ENCODE data around the gene CETN1.

Gene CETN1

DNA sequence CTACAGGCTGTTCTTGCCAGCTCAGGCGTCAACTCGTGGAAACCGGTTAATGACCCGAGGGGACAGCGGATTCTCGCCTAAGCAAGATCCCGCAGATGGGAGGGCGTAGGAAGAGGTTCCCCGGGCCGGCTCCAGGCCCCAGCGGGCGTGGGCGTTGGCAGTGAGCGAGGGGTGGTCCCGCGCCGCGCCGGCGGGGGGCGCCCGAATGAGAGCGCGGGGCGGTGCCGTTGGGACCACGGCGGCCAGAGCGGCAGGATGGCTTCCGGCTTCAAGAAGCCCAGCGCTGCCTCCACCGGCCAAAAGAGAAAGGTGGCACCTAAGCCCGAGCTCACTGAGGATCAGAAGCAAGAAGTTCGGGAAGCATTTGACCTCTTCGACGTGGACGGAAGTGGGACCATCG is at the start of gene CETN1:
CETN1 (plus strand) TSS at position 227 of the 400 bp plus-strand sequence; CDS start at position 256, 29 bp downstream.
- no peak for DNase-seq

DNA sequence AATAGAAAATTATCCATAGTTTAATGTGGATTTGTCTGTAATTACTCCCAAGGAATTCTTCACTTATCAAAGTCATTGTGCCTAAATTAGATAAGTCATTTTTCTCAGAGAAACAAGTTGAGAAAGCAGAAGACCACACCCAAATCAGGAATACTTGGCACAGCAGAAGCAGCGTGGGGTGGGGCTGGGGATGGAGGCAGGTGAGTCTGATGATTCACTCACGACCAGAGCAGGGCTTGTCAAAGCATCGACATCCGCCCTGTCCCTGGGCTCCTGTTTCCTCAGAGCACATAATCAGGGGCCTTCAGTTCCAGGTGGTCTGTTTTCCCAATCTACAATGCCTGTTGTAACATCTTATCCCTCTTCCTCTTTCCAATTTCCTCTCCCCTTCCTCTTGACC is 48.2 kb upstream of the CETN1 start:
- DNase-seq: no peak

DNA sequence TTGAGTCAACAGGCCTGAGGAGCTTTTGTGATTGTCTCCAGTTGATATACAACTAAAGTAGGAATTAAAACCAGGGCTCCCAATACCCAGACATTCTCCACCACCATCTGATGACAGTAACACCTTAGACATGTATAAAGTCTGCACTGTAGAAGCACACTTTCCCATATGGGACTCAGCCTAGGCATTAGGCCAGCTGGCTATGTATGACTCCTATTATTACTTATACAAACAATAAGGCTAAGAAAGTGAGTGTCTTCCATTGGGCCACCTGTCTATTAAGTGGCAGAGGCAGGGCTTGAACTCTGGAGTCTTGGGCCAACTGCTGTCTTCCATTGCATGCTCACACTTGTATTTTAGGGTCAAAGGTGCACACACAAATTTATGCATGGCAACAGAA is 47.5 kb upstream of the CETN1 start:
- DNase-seq: no peak

DNA sequence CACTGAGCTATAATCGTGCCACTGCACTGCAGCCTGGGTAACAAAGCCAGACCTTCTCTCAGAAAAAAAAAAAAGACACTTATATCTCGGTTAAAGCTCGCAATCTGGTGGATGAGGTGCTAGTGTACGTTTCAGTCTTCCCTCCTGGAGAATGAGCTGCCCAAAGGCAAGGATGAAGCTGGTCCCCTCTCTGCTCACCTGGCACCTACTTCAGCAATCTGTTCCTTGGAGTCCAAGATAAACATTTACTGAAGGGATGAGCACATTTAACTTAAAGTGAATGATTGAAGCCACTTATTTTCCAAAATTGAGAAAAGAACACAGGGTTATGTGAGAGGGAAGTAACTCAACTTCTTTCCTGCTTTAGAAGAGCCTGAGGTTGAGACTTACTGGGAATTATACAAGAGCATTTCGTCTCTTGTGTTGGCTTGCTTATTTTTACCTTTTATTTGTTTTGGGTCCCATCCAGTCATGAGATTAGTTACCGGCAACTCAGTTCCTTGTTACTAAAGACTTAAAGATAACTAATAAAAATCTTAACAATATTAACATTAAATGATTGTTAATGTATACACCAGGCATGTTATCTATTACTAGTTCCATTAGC is 46.1 kb upstream of the CETN1 start:
- no peak for DNase-seq

DNA sequence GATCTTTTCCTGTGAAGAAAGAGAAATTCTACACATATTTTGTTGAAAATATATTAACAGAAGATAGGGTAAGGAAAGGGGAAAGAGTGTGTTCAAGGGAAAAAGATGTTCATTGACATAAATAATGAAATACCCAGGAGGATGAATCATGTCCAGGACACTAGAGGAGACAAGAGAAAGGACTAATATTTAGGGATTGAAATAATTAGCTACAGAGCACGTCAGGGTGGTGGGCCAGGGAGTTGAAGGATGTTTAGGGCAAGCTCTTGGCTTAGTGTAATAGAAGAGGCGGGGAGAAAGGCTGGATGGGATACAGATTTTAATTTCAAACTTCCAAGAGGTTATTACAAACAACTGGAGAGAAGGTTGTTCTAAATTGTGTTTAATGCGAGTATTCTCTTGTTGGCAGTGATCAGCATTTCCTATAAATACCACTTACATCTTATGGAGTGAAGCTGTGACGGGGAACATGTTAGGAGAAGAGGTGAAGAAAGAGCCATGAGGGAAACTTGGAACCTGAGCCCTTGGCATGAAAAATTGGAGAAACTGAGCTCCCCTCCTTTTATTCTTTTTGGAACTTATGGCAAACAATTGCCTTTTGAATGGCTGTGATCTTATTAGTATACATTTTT is 36.6 kb upstream of the CETN1 start:
- no peak for DNase-seq

DNA sequence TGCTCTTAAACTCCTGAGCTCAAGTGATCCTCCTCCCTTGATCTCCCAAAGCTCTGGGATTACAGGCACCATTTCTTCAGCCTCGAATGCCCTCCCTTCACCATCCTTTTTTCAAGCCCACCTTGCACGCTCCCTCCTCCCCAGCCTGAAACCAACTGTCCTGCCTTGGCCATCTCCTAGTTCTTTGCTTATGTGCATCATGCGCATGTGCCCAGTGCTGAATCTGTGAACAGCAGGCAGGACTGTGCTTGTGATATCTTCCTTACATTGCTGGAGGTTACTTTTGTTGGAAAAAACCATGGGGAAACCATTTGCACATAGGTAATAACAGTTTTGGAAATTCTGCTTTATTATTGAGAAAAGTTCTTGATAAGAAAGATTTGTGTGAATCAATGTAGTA is 30.2 kb upstream of the CETN1 start:
- no peak for DNase-seq

DNA sequence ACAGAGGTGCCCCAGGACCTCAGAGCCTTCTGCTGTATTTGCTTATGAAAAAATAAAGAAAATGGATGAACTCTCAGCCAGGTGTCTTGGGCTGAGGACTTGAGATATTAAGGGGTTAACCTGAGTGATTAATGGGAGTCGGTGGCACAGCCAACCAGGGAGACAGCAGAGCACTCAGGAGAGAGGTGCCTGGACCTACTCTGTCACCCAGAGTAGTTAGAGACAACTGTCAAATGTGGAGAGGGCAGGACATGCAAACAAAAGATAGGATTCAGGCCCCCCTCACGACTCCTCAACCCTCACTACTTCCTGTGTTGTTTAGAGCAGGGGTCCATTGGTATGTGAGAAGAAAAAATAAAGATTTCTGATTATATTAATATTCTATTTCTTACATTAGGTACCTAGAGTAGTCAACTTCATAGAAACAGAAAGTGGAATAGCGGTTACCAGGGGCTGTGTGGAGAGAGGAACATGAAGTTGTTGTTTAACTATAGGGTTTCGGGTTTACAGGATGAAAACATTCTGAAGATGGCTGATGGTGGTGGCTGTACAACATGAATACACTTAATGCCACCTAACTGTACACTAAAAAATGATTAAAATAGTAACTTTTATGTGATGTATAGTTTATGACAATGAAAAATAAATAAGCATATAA is 28.6 kb upstream of the CETN1 start:
- no peak for DNase-seq

DNA sequence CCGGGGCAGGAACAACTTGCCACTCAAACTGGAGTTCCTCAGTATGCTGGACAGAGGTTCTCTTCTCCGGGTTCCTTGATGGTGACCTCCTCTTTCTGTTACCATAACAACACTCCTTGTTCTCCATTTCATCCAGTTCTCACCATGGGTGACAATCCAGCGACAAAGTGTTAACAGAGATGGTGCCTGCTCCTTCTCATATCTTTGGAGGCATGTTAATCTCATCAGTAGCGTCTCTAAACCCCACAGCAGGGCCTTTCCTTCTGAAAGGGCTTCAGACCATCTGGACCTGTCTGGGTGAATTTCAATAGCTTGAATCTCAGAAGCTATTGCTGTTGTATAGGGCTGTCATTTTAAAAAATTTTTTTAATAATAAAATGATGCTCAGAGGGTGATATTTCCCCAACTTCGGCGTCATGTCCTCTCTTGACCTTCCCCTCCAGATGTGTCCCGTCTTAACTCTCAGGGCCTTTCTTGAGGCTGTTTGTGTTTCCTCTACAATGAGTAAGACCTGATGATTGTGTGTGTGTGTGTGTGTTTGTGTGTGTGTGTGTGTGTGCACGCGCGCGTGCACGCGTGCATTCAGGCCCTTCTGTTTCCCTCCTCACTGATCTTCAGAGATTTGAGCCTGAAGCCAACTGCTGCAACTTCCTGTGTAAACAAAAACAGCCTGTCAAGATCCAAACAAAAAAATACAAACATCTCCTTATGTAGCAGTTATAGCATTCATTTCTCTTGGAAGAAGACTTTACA is 24.3 kb upstream of the CETN1 start:
- peak in 1 of 2 experiments; percentile 35 for DNase-seq

DNA sequence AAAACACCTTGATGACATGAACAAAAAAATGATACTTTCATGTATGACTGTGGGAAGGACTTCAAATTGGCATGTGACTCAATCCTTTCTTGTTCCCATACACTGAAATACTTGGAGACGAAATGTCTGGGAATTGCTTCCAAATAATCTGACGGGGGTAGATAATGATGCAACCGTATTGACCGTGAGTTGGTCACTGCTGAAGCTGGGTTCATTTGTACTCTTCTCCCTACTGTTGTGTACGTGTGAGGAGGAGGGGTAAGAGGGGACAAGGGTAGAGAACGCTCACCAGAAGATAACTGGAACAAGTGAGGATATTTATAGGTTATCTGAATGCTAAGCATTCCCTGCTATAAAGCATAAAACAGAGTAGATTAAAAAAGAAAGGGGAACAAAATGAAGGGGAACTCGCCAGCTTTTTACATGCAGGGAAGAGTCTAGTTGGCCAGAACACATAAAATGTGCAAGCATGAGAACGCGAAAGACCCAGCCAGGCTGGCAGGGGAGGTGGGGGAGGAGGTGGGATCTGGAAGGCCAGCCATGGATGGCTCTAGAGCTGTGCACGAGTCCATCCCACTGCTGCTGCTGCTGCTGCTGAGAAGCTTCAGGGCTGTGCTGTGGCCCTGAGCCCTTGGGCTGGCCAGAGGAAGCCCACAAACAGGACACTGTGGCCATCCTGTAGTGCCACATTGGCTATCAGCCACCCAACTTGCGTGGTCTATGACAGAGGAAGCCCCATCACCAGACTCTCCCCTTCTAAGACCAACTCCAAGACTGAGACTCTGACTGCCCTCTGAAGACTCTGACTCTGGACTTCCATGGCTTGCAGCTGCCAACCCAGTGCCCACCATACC is 15.2 kb upstream of the CETN1 start:
- no peak for DNase-seq

DNA sequence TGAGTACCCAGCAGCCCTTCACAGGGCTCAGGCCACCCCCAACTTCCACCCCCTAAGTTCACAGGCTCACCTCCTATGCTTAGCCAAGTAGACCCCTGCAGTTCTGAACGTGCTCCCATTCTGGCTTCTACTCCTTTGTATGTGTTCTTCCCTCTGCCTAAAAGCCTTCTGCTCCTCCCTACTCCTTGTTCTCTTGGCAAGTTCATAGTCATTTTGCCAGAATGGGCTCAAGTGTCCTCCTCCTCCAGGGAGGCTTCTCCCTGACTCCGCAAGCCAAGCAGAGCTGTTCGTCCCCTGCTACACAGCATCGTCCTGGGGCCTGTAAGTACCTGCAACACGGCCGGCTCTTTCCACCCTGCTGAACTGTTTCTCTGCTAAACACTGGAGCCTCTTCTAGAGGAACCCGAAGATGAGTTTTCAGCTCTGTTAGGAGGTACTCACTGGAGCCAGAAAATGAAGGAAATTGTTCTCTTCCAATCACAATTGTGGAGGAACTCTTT is 14.6 kb upstream of the CETN1 start:
- no peak for DNase-seq

DNA sequence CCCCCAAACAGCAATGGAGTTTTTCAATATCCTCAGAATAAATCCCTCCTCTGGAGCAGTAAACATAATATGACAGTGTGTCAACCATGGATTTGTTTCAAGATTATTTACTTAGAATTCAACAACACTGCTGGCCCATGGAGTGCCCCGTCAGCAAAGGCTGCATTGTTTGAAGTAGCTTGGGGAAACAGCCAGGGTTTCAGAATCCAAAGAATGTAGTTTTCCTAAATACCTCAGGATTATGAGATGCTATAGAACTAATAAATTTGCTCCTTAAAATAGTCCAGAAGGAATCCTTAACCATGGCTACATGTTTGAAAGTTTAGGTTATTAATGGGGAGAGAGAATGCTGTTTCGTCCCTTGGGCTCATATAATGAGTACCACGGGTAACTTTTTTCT is 13.1 kb upstream of the CETN1 start:
- no peak for DNase-seq

DNA sequence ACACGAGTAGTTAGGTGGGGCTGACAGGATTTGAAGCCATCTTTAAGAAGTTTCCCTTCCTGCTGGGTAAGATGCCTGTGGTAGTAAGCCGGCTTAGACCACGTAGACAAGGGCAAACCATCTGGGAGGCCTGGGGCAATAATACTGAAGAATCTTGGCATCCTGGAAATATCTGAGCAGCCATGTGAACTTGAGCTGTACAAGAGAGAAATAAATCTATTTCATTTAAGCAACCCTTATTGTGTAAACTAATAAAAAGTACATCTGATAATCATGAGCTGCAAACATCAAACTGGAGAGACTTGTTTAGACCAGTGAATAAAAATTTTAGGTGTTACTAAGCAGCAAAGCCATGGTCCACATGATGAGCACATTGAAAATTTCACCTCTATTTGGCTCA is 11.4 kb upstream of the CETN1 start:
- no peak for DNase-seq

DNA sequence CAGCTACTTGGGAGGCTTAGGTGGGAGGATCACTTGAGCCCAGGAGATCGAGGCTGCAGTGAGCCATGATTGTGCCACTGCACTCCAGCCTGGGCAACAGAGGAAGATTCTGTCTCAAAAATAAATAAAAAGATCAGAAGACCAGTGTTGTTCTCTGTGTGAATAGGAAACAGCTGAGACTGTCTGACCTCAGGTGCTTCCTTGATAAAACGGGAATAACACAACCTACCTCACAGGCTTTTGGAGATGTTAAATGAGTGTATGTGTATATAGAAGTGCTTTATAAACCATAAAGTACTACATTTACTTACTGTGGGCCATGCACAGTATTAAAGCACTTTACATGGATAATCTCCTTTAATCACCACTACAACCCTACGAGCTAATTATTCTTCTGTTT is 9.9 kb upstream of the CETN1 start:
- no peak for DNase-seq

DNA sequence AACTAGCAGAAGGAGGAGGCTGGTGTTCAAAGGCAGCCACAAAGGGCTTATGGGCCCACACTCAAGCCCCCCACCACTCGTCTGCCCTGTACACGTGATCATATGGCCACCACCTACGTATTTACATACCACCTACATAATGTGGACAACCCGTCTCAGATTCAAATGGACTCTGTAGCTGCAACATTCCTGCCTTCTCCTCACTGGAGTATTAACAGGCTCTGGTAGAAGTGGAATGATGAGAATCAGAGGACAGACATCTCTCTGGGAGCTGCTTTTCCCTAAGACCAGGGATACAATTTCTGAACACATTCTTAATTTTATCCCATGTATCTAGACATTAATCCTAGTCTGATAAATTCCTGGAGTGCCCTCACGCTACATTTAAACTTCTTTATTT is 9.5 kb upstream of the CETN1 start:
- DNase-seq: no peak

DNA sequence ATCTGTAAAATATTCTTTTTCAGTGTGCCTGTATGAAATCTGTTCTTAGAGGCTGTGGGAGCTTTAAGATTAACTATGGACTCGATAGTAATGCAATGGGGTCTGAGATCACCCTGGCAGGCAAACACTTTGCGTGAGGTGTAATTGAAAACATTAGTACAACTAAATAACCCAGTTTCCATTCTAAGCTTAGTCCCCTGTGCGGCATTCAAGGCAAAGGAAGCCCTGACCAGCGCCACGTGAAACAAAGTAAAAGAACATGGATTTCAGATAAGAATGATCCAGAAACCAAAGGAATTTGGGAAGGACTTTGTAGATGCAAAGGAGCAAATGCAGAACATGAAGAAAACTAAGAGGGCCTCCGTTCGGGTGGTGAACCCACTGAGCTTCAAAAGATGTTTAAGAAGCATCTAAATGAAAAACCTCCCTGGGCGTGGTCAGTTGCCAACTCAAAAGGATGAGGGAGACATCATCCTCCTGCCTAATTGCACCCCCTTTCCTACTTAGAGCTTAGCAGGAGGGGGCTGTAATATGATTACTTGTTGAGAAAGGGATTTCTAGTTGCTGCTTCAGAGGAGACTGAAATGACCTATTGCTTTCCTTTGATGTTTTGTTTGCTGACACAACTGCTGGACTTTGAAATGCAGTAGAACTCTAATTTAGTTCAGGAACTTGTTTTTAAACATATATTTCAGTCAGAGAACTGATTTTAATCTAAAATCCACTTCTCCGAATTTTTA is 7.9 kb upstream of the CETN1 start:
- DNase-seq: no peak

DNA sequence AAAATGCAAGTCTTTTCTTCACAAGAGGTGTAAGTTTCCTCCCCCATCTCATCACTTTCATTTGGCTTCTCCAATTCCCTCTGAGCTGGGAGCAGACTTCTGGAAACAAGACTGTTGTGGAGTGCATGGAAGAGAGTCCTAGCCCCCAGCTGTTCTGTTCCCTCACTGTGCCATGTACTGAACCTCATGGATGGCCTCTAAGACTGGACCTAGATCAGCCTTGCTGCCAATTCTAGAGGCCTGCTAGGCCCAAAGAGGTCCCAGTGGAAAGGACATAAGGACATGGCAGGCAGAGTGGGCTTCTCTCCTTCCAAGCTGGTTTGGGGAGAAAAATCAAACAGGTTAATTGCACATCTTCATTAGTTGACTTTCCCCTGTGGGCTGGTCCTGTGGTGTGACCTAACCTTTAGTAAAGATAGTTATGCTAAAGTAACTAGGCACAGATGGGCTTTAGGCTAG is 7.3 kb upstream of the CETN1 start:
- no peak for DNase-seq

DNA sequence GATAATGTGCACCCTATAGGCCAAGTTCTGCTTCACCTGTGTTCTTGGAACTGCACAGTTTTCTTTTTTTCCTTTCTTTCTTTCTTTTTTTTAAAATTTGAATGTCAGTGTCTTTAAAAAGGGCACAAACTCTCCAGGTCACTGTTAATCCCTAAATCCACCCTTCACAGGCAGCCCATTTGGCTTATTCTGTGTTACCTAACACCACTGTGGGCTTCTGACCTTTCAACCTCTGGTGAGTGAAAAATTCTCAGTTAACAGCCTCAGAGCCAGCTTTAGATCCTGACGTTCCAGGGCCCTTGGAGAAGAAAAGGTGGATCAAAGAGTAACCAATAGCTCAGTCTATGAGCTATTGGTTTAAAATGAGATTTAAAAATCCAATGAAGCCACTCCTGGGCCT is 6.8 kb upstream of the CETN1 start:
- no peak for DNase-seq

DNA sequence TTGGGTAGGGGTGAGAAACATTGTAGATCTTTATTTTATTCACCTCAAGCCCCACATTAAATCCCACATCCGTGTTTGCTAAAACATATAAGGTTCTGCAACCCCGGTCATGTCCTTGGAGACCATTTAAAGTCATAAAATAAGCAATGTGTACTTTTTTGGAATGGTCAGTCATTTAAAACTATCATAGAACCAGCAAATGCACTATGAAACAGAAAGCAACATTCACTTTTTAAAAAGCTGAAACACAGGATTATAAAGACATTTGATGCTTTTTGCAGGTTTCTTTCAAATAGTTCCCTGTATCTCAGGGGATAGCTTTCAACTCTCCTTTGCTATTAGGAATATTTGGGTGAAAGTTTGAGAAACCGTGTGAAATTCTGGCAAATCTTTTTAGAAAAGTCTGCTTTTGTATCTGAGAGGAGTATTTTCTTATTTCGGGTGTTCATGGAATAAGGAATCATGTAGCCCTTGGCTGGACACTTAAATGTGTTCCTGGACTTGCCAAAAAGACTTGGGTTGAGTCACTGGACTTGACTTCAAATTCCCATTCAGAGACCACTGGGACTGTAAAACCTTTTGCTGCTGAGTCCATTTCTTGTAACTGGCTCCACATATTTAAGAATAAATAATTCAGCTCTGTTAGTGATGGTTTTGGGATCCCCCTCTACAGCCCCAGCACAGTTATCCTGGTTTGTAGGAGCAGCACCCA is 5.9 kb upstream of the CETN1 start:
- no peak for DNase-seq

DNA sequence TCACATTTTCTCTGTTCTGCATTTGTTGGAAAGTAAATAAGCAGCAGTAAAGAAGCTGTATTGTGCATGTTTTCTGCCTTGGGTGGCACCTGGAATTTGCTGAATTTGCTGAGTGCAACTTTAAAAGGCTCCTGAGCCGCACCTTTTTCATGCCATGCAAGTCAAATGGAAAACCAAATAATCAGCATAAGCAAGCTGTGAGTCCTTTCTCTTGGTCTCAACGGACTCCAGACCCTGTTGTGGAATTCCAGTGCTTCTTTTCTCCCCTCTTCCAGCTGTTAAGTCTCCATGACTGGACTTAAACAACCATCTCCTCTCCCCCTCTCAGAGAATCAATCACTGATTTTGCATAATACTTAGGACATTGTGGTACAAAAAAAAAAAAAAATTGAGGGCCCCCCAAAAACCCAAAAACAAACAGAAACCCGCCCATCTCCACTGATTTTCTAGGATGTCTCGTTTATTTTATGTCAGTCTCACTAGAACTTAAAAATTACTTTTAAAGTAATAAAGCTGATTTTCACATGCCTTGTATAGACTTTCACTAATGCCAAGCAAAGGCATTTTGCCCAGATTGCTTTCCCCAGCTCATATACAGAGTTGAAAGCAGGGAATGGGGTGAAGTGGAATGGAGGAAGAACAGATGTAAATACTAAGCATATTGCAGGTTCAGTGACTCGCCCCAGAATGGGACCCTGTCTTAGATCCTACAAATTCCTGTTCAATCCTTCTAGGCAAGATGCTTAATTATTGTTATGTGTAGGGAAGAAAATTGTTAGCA is 5.1 kb upstream of the CETN1 start:
- no peak for DNase-seq

DNA sequence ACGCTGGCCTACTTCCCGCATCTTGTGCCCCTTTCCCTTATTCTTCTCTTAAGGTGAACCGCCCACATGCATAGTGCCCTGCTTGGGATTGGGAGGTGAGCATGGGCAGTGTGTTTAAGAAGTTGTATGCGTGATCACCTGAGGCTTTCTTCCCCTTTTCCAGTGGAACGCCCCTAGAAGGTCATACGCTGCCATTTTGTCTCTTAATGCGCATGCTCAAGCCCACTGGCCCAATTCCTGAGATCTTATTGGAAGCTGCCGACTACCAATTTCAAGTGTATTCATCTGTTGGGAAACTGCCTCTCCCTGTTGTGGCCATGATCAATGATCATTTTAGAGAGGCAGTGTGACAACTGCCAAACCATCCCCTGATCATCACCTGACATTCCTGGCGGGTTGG is 3.3 kb upstream of the CETN1 start:
- DNase-seq: no peak

Data from NCI-H524 (cell line).